Natural killer cell (primary cell): ENCODE measurements around the gene ST6GALNAC6. TPM values are rescaled to one million over a fixed set of nuclear protein-coding genes. Genes with fewer than 3 reads are reported as not detected.

ENCODE experiments used
- ATAC-seq, 3 donors: fragments of 150-1000 bp in 2 of 3; fragments of 200-7000 bp in 1 of 3; cut with Tn5 transposase; 1 replicate in 1 of 3; 2 replicates in 2 of 3; pipeline ENCODE4 v1.10.0; 2021; ENCODE audit warnings: mild to moderate bottlenecking in 2 of 3, moderate library complexity in 2 of 3
- DNase-seq, 2 donors: peaks; one replicate each; pipeline versions ENCODE4 v3.0.0 to v3.0.0-alpha.2; 2013 to 2021; ENCODE audit warnings: mixed read lengths in 1 of 2
- H3K27ac ChIP-seq: one replicate; pipeline ENCODE4 v1.5.1; 2013; ENCODE audit warnings: mild to moderate bottlenecking, low read length
- H3K27me3 ChIP-seq: one replicate; pipeline ENCODE4 v1.6.1; 2013; ENCODE audit warnings: low read length; ENCODE audit not compliant: control insufficient read depth, insufficient read depth
- H3K36me3 ChIP-seq: one replicate; pipeline ENCODE4 v1.6.1; 2013; ENCODE audit warnings: low read length; ENCODE audit not compliant: control insufficient read depth, insufficient read depth
- H3K4me1 ChIP-seq: one replicate; pipeline ENCODE4 v1.6.1; 2013; ENCODE audit warnings: low read length; ENCODE audit not compliant: control insufficient read depth, insufficient read depth
- H3K4me3 ChIP-seq: one replicate; pipeline ENCODE4 v1.5.1; 2013; ENCODE audit warnings: low read length
- H3K9me3 ChIP-seq: one replicate; pipeline ENCODE4 v1.6.1; 2013; ENCODE audit warnings: low read length; ENCODE audit not compliant: control insufficient read depth, insufficient read depth
- H3K27ac Mint-ChIP-seq, 2 donors: one replicate each; pipeline ENCODE4 v1.8.0; 2022; ENCODE audit warnings: mild to moderate bottlenecking in 2 of 2, mixed read lengths in 2 of 2, moderate library complexity in 1 of 2
- H3K27me3 Mint-ChIP-seq, 2 donors: one replicate each; pipeline ENCODE4 v1.8.0; 2022; ENCODE audit warnings: low read depth in 2 of 2, mixed read lengths in 2 of 2
- H3K36me3 Mint-ChIP-seq: one replicate; pipeline ENCODE4 v1.8.0; 2022; ENCODE audit warnings: mixed read lengths
- H3K4me1 Mint-ChIP-seq, 2 donors: one replicate each; pipeline ENCODE4 v1.8.0; 2022; ENCODE audit warnings: mixed read lengths in 2 of 2
- H3K4me3 Mint-ChIP-seq: one replicate; pipeline ENCODE4 v1.8.0; 2022; ENCODE audit warnings: mild to moderate bottlenecking, moderate library complexity, mixed read lengths
- H3K9me3 Mint-ChIP-seq, 2 donors: one replicate each; pipeline ENCODE4 v1.8.0; 2022; ENCODE audit warnings: mixed read lengths in 2 of 2
- CTCF ChIP-seq: fragments of 200-600 bp; IDR thresholded peaks from one replicate; pipeline ENCODE4 v1.8.0; 2022; ENCODE audit warnings: antibody characterized with exemption
- WGBS: methylation state at CpG from one replicate; pipeline ENCODE4 v1.1.7; 2013; ENCODE audit warnings: missing lambda C conversion rate; ENCODE audit not compliant: insufficient coverage; 5-methylcytosine and 5-hydroxymethylcytosine counted together
- intact Hi-C: fragments of 100-400 bp; cut with micrococcal nuclease; formaldehyde crosslinking; loops from one replicate; pipeline ENCODE4 v1.14.2; 2022
- total RNA-seq, 4 donors: library from RNA; stranded (reverse); fragments of 120-200 nt in 1 of 4; gene quantifications; one replicate each; pipeline versions ENCODE4 v1.2.3 to v1.2.4, GENCODE V29; 2013 to 2022

ST6GALNAC6 gene
- total RNA-seq, 3 donors from 2014 or later (not counting 1 experiment from before 2014, with no cell fraction given) = 120 to 148 (median 127) TPM

GRCh38 chr9:127850286-127850830 is 49.0 kb downstream of the ST6GALNAC6 start:
- H3K27me3 Mint-ChIP-seq = no peaks in the 10 kb centered on the region
- WGBS = 95% methylated on average over 16 of the region's 17 CpGs

GRCh38 chr9:127848756-127849504 is 50.5 kb downstream of the ST6GALNAC6 start:
- H3K9me3 ChIP-seq = peaks cover 14% of the 10 kb centered on the region
- ATAC-seq (no peak), DNase-seq (no peak)
- no peak overlapping the region for H3K4me3 Mint-ChIP-seq
- no peak overlapping the region for H3K27ac ChIP-seq
- H3K27me3 Mint-ChIP-seq = no peaks in the 10 kb centered on the region
- intact Hi-C loops = no loop called here
- no peak for TF ChIP-seq CTCF
- H3K4me3 ChIP-seq = no peak overlapping the region
- peaks cover 9% of the 10 kb centered on the region for H3K36me3 Mint-ChIP-seq
- H3K27ac Mint-ChIP-seq = peak overlapping the region in 1 of 2 donors; percentile 58
- no peaks in the 10 kb centered on the region for H3K27me3 ChIP-seq
- H3K4me1 Mint-ChIP-seq = peaks cover 12 to 26% of the 10 kb centered on the region in 2 donors
- H3K4me1 ChIP-seq = peaks cover 24% of the 10 kb centered on the region
- H3K9me3 Mint-ChIP-seq = peaks cover 0 to 8% of the 10 kb centered on the region in 2 donors
- H3K36me3 ChIP-seq = no peaks in the 10 kb centered on the region
- 96% methylated on average over 9 of the region's 10 CpGs for WGBS

More at GRCh38 chr9:127850286-127850830, 49.0 kb downstream of the ST6GALNAC6 start:
- Histone ChIP-seq H3K27me3 (no peaks in the 10 kb centered on the region), H3K4me3 (no peak overlapping the region), H3K27ac (no peak overlapping the region), H3K36me3 (no peaks in the 10 kb centered on the region), H3K4me1 (peaks cover 37% of the 10 kb centered on the region), H3K9me3 (peaks cover 14% of the 10 kb centered on the region)
- H3K27ac Mint-ChIP-seq = no peak overlapping the region
- DNase-seq = no peak
- H3K4me1 Mint-ChIP-seq = peaks cover 14 to 29% of the 10 kb centered on the region in 2 donors
- H3K9me3 Mint-ChIP-seq = peaks cover 0 to 8% of the 10 kb centered on the region in 2 donors
- H3K4me3 Mint-ChIP-seq = no peak overlapping the region
- no peak for TF ChIP-seq CTCF
- ATAC-seq = no peak
- intact Hi-C loops = no loop called here
- peaks cover 9% of the 10 kb centered on the region for H3K36me3 Mint-ChIP-seq

GRCh38 chr9:127847833-127848755 is 51.3 kb downstream of the ST6GALNAC6 start:
- Mint-ChIP-seq H3K4me3 (no peak overlapping the region), H3K36me3 (peaks cover 9% of the 10 kb centered on the region), H3K27ac (peak overlapping the region in 1 of 2 donors; percentile 31), H3K27me3 (no peaks in the 10 kb centered on the region), H3K9me3 (peaks cover 0 to 8% of the 10 kb centered on the region in 2 donors), H3K4me1 (peaks cover 8 to 23% of the 10 kb centered on the region in 2 donors)
- DNase-seq (no peak), ATAC-seq (no peak)
- Histone ChIP-seq H3K4me3 (no peak overlapping the region), H3K27ac (no peak overlapping the region), H3K27me3 (no peaks in the 10 kb centered on the region), H3K9me3 (peaks cover 14% of the 10 kb centered on the region), H3K36me3 (no peaks in the 10 kb centered on the region), H3K4me1 (peaks cover 15% of the 10 kb centered on the region)
- intact Hi-C loops = no loop called here
- WGBS = 82% methylated on average over 9 of the region's 12 CpGs
- TF ChIP-seq CTCF = no peak
